Measurements from ENCODE around the gene ARTN.

The ARTN gene

DNA sequence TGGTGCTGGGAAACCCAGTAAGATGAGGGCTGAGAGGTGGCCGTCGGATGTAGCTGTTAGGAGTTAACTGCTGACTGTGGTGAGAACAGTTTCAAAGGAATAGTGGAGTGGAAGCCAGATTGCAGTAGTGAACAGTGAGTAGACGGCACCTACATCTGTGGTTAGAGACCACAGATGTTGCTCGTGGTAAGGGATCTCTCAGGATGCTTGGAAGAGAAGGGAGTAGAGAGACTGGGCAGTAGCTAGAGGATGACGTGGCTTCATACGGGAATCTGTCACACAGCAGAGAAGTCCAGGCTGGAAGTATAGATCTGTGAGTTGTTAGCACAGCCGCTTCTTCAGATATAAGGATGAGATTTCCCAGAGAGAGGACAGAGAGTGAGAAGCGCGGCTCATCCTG lies 7.8 kb upstream of the ARTN start:
- DNase-seq: no peak

DNA sequence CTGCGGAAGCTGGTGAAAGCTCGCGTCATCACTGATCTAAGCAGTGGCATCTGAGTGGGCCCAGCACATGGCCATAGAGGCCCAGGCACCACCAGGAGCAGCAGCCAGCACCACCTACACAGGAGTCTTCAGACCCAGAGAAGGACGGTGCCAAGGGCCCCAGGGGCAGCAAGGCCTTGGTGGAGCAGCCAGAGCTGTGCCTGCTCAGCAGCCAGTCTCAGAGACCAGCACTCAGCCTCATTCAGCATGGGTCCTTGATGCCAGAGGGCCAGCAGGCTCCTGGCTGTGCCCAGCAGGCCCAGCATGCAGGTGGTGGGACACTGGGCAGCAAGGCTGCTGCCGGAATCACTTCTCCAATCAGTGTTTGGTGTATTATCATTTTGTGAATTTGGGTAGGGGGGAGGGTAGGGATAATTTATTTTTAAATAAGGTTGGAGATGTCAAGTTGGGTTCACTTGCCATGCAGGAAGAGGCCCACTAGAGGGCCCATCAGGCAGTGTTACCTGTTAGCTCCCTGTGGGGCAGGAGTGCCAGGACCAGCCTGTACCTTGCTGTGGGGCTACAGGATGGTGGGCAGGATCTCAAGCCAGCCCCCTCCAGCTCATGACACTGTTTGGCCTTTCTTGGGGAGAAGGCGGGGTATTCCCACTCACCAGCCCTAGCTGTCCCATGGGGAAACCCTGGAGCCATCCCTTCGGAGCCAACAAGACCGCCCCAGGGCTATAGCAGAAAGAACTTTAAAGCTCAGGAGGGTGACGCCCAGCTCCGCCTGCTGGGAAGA lies 3.2 kb upstream of the ARTN start:
- DNase-seq: no peak

DNA sequence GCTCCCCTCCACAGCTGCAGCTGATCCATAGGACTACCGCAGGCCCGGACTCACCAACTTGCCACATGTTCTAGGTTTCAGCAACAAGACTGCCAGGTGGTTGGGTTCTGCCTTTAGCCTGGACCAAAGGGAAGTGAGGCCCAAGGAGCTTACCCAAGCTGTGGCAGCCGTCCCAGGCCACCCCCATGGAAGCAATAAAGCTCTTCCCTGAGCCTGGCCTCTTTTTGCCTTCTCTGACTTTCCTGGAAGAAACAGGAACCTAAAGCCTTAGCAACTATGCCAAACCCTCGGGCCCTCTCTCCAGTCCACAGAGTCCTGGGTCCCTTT lies 2.7 kb upstream of the ARTN start:
- no peak for DNase-seq

DNA sequence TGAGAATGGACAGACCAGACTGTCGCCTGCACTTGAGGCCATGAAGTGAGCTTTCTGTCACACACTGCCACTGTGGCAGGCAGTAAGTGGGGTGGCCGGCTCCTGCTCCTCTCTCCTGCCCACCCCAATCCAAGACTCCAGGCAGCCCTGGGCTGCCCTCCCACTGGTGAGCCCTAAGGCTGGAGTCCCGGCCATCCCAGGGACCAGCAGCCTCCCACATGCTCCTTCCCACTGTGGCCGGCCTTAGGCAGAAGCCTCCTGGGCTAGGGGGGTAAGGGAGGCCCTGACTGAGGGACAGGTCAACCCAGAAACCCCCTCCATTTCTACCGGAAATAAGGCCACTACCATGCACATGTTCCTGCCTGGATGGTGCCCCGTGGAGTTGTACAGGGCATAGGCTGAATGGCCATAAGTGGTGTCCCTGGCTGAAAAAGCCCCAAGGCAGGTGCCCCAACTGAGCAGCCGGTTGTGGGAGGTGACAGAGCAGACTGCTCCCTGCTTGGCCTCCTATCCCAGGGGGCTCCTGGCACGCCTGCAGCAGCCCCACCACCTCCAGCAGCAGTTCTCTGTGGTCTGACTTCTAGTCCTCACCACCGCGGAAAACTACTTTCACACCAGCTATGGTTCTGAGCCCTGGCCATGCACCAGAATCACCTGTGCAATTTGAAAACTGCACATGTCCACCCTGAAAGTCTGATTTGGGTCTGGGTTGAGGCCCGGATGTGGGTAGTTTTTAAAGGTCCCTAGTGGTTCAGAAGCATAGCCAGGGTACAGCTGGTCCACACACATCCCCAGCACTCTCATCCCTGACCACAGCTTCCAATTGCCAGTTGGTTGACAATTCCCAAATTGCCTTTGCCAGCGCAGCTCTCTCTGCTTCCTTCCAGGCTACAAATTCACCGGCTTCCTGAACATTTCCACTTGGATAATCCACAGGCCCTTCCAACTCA lies 1.6 kb upstream of the ARTN start:
- DNase-seq: no peak

DNA sequence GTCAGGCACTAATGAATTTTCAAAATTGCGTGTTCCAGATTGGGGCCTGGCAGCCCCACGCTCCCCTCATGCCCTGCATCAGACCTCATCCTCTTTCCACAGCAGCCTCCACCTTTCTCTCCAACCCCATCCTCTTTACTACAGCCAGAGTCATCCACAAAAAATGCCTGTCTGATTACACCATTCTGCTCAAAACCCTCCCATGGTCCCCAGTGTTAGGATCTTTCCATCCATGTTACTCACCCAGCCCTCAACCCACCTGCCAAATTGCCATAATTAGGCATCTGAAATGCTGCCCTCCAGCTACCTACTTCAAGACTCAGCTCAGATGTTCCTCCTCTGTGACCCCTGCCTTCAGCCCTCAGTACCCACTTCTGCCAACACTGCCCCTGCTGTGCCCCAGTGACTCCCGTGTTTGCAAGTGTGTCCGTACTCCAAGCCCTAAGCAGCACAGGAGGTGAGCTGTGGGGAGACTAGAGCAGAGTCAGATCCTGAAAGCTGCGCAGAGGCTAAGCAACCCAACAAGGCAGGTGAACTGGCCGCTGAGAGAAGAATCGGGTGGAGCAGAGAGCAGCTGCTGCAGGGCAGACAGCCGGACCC lies 715 bp upstream of the ARTN start:
- no peak for DNase-seq

DNA sequence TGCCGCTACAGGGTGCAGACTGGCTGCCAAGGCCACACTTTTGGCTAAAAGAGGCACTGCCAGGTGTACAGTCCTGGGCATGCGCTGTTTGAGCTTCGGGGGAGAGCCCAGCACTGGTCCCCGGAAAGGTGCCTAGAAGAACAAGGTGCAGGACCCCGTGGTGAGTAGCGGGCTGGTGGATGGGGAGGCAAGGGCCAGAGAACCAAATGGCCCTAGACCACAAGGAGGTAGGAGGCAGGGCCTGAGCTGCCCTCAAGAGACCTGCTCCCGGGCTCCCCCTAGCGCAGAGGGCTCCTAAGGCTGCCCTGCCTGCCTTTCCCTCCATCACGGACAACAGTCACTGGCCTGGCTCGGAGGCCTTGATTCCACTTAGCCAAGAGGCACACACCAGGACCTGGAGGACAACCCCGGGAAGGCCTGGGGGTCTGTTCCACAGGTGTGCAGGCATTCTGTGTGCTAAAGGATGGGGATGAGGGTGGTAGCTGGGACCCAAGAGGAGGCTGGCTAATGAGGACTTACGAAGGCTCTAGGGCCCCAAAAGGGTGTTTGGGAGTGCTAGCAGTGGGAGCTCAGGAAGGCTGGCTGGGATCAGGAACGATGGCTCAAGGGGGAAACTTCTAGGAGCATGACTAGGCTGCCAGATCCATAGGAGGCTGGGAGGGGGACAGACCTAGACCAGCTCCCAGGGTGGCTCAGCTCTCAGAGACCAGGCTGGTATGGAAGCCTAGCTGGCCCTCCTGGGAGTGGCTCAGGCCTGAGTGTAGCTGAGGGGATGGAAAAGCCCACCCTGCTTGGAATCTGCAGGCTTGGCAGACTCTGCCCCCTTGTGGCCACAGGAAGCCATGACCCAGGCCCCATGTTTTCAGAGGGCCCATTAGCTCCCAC lies 742 bp downstream of the ARTN start:
- DNase-seq: peak; percentile 20 to 60

DNA sequence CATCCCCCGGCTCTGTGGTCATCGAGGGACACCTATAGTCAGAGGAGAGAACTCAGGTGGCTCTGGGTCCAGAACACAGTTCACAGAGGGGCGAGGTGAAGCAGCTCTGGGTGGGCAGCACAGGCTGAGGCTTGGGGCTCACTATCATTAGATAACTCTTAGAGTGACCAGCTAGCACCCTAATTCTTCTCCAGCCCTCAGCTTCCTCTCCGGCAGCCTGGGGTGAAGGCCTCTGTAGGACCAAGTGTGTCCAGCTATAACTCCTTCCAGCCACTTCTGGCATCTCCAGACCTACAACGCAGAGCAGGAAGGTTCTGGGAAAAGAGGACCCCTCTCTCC lies 1.4 kb downstream of the ARTN start:
- DNase-seq: no peak

DNA sequence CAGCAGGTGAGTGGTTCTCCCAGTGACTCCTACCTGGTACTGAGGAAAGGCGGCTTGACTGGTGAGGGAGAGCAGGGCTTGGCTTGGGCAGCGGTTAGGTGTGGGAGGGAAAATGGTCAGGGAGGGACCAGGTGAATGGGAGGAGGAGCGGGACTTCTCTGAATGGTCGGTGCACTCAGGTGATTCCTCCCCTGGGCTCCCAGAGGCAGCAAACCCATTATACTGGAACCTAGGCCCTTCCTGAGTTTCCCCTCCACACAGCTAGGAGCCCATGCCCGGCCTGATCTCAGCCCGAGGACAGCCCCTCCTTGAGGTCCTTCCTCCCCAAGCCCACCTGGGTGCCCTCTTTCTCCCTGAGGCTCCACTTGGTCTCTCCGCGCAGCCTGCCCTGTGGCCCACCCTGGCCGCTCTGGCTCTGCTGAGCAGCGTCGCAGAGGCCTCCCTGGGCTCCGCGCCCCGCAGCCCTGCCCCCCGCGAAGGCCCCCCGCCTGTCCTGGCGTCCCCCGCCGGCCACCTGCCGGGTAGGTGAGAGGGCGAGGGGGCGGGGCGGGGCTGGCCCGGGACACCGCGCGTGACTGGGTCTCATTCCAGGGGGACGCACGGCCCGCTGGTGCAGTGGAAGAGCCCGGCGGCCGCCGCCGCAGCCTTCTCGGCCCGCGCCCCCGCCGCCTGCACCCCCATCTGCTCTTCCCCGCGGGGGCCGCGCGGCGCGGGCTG lies 2.3 kb downstream of the ARTN start:
- no peak for DNase-seq

DNA sequence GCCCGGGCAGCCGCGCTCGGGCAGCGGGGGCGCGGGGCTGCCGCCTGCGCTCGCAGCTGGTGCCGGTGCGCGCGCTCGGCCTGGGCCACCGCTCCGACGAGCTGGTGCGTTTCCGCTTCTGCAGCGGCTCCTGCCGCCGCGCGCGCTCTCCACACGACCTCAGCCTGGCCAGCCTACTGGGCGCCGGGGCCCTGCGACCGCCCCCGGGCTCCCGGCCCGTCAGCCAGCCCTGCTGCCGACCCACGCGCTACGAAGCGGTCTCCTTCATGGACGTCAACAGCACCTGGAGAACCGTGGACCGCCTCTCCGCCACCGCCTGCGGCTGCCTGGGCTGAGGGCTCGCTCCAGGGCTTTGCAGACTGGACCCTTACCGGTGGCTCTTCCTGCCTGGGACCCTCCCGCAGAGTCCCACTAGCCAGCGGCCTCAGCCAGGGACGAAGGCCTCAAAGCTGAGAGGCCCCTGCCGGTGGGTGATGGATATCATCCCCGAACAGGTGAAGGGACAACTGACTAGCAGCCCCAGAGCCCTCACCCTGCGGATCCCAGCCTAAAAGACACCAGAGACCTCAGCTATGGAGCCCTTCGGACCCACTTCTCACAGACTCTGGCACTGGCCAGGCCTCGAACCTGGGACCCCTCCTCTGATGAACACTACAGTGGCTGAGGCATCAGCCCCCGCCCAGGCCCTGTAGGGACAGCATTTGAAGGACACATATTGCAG lies 3.0 kb downstream of the ARTN start:
- peak in 1 of 2 experiments; percentile 22 for DNase-seq

DNA sequence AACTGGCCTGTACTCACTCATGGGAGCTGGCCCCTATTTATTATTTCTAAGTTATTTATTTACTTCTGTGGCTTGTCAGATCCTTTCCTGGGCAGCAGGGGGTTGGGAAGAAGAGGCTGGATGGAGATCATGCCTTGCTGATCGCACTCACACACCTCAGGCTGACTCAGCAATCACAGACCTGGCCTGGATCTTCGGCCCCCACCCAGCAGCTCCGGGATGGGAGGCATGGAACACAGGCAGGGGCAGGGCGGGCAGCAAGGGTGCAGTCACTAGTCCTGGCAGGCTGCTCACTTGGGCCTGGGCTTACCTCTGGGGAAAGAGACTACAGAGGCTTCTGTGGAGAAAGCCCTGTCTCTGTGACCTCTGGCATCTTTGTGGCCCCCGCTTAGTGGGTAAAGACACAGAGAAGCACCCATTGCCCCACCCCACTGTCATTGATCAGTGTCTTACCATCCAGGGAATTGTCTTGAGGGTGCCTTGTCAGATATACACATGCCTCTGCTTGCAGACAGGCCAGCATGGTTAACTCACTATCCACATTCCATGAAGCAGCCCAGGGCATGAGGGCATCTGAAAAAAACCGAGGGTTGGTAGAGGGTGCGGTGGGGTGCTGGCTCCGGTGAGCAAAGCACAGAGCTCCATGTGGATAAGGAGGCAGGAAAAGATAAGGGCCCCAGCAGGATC lies 3.7 kb downstream of the ARTN start:
- DNase-seq: no peak

DNA sequence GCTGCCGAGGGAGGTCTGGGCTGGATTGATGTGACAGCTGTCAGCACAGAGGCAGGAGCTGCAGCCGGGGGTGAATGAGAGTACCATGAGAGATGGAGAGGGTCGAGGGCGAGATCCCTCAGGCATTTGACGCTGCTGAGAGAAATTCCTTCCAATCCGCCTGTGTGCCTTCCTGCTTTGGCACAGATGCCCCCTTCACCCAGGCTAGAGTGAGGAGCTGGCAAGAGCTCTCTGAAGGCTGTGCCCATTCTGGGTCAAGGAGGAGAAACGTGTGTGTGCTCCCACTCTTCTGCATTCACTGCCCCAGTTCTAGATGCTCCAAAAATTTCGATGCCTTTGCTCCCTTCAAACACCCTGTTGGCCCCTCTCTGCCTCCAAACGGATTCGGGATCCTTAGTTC lies 4.8 kb downstream of the ARTN start:
- no peak for DNase-seq

DNA sequence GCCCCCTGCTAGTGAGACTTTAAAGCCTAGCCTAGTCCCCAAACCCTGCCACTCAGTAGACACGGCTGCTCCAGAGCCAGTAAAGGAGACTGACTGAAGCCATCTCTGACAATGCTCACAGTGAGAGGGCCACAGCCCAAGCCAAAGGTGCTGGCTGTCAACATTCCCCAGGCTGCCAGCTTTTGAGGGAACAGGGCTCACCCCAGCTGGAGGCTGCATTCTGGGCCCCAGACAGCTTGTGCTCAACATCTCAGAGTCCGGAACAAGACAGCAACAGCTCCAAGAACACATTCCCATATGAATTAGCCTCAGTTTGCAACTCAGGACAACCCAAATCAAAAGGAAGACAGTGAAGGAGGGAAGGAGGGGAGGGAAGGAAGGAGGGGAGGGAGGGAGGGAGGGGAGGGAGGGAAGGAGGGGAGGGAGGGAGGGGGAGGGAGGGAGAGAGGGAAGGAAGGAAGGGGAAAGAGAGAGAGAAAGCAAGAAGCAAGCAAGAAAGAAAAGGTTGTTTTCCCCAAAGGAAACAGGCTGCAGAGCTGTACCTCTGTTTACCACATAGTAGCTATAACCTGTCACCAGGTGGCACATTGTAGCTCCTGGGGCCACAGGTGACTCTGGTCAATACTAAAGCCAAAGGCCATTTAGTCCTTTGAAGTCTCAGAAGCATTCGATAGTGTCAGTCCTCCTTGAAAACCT lies 5.4 kb downstream of the ARTN start:
- no peak for DNase-seq

DNA sequence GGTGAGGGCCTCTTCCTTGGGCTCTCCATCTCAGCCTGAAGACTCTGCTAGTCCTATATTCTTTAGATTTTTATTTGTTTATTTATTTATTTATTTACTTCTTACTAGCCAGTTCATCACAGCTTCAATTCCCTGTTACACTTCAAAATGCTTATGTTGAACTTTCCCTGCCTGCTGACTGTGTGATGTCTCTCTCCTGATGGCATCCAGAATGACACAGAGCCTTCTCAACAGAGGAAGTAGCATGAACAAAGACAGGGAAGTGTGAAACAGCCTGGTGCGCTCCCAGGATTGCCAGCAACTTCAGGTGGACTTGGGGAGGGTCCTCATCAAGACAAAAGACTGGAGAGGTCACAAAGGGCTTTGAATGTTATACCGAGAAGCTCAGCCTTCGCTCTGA lies 8.8 kb downstream of the ARTN start:
- DNase-seq: no peak

DNA sequence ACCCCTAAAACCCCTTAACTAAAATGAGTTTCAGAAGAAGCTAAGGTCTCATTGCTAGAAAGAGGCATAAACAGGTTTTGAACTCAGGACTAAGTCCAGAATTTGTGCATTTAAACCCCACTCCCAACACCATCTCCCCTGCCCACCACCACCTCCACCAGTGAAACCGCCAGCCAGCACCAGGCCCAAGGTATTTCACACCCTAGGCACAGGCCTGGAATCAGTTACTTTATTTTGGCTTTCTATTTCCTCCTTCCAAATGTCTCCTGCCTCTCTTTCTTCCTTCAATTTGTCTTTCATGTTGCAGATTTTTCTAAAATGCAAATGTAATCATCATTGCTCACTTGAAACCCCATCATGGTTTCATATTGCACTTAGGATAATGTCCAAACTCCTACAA lies 11.3 kb downstream of the ARTN start:
- no peak for DNase-seq

DNA sequence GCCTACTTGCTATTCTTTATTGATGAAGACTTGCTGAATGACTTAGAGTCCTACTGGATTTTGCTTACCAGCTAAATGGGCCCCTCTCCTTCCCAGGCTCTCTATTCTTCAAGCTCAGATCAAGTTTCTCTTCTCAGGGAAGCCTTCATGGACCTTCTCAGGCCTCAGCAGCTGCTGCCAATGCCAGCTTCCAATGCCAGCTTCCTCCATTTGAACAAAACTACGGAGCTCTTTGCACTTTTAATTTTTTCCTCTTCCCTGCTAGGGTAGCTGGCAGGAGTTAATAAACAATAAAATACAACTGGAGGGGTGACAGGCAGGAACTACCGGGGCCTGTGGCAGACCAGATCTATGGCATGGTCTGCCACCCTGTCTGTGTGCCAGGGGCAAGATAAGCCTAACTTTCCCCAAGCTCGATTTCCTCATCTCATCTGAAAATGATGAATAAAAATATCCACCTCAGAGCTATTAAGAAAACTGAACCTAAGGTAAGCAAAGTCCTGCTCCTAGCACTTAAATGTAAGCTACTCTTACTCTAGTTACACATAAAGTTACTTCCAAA lies 12.2 kb downstream of the ARTN start:
- DNase-seq: no peak

DNA sequence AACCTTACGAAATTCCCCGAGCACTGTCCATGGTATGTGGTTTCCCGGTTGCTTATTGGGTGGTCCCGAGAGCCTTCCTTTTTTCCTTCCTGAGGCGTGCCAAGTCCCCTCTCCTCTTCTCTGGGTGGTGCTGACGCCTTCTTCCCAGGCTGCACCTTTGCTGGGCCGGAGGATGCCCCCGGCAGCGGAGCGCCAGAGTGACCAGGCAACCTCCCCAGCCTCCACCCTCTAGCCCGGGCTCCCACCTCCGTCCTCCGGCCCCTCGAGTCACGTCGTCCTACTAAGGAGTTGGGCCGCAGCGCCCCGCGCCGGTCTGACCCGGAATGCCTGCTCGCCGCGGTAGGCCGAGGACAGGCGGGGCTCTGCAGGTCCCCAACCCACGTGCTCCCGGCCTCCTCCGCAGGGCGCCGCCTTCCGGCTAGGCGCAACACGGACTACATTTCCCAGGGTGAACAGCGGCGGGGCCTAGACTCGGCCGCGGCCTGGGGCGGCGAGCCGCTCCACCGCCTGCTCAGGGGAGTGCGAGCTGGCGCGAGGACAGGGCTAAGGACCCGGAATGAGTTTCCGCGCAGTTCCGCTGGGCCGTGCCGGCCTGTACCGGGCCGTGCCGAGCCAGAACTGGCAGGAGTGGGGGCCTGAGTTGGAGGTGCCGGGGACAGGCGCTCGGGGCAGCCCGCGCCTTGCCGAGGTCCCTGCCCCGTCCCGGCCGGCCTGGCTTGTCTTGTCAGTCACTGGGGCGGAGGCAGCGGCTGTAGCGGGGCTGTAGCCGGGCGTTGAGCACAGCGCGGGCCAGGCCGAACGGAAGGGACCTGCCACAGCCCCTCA lies 12.8 kb downstream of the ARTN start, which contains the start of gene IPO13:
IPO13 (plus strand) TSS at position 715 of the 825 bp plus-strand sequence. CDS start 651 bp downstream, outside the sequence.
- peak; percentile 92 to 94 for DNase-seq

DNA sequence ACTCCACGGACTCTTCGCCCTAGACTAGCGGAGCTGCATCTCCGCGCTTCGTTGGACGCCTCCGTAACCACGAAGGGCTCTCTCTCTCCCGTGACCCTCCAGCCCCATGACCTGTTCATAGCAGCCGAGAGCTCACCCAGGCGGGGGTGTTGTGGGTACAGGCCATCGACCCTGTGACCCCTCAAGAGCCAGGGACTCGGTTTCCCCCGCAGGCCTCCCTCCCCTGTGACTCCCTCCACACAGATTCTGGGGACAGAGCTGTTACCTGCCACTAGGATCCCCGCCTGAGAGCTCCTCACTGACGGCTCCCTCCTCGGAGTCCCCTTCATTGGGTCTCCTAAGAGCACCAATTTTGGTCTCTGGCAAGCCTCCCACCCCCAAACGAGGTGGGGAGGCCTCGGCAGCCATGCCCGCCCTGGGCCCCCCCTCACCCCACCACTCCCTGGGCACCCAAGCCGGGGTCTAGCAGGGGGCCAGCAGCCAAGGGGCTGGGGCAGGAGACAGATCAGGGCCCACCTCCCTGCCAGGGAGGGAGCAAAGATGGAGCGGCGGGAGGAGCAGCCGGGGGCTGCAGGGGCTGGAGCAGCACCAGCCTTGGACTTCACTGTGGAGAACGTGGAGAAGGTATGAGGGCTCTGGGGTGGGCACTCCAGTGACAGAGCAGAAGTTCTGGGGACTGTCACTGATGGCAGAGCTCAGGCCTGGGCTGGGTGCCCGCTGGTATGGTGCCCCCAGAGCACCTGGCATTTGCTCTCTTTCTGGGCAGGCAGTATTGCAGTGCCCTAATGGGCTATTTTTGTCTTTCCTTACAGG lies 13.7 kb downstream of the ARTN start:
- DNase-seq: no peak

DNA sequence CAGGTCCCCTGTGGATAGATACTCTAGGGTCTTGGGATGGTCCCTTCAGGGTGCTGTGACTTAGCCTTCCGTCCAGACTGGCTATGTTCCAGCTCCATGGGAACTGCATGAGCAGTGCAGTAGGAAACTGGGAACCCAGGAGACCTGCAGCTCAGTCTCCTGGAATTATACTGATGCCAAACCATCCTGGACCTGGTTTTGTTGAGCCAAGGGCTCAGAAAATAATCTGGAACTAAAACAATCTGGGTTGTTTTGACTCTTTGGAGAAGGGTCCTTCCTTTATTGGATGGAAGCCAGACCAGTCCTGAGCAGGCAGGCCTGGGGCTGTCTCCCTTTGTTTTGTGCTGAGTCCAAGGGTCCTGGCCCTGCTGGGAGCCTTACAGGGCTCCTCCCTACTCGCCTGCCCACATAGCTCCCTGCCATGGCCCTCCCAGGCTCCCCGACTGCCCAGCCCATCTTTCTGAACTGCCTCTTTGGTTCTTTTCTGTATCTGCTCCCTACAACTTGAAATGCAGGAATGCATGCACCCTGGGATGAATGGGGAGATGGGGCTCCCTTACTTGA lies 14.4 kb downstream of the ARTN start:
- DNase-seq: no peak
